ENCODE data around the gene FAM124A.
A peak's percentile ranks its signal among the peaks of the same experiment; 100 is the strongest.

Gene FAM124A

DNA sequence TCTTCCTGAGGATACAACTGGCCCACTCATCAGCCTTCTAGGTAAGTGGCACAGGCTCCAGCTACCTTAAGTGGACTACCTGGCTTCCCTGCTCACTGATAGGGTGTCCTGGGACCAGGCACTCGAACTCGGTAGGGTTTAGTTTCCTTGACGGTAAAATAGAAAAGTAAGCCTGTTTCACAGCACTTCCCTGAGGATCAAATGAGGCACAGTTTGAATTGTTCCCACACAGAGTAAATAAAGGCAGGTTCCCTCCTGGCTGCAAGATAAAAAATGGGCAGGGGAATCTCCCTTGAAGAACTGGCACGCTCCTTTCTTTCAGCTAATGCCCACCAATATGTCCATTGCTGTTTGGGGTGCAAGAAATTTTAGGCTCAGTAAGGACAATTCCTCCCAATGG lies 1.1 kb upstream of the FAM124A start:
- DNase-seq (ENCODE audit: low spot score): no peak

DNA sequence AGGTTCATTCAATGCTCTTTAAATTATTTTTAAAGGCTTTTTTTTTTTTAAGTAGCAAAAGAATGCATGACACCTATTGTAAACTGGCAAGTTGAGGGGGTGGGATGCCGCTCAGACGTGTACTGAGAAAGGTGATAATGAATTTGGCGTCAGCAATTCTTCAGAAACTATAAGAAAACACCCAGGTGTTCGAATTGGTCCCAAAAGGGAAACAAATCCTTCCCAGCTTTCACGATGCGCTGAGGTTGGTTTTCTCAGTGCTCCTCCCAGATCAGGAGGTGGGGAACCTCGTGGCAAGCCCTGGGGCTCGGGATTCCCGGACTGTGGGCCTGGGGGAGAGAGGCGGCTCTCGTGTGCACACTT lies 543 bp upstream of the FAM124A start:
- DNase-seq (ENCODE audit: low spot score): peak; percentile 26

DNA sequence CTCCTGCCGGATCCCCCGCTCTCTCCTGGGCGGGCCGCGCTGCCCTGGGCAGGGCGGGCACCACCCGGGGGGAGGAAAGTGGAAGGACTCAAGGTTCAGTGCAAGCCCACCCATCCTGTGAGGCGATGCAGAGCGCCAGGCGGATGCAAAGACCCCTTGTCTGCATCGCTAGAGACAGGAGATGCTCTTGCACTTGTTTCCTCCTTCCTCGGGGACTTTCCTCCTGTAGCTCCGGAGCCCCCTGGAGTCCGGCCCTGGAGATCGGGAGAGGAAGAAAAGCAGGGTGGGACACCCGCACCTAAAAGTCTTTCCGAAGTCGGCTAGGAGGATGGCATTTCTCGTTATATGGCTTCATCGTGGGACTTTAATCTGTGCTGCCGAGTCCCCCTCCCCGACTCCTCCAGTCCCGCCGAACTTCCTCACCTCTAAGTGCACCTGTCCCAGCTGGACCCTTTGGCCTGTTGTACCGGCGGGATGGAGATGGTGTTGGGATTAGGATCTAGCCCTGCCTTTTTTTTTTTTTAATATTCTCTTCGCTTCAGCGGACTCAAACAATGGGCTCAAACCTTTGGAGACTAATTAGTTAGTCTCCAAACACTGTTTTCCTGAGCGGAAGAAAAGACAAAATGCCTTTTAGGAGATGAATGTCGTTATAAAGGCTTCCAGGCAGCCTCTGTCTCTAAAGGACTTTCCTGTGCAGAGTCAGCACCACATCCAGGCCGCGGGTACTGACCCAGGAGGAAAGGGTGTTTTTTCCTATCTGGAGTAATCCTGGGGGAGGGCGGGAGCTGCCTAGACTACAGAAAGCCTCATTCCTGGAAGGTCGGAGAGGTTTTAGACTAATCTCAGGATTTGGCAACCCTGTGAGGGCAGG lies 725 bp downstream of the FAM124A start:
- no peak for DNase-seq (ENCODE audit: low spot score)

DNA sequence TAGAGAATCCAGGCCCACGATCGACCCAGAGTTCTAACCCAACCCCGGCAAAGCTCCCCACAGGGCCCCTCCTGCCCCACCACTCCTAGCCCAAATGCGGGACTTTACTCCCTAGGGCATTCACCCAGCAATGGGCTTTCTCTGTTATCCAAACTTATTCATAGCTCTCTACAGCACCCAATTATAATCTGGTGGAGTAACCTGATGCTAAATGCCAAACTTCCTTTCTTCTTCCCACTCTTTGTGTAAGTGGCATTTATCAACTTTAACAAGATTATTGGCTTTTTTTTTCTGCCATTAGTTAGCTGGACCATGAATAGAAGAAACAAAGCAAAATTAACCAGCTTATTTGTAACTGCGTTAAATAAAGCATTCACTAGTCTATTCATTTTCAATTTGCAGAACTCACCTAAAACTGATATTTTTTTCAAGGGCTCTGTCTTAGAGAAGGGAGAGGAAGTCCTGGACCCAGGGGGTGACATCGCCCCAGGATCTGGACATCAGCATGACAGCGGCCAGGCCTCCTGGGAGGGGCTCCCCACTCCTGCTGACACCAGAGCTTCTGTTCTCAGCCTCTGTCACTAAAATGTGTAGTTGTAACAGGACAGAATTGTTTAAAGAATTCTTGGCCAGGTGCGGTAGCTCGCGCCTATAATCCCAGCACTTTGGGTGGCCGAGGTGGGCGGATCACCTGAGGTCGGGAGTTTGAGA lies 1.5 kb downstream of the FAM124A start:
- DNase-seq (ENCODE audit: low spot score): no peak

DNA sequence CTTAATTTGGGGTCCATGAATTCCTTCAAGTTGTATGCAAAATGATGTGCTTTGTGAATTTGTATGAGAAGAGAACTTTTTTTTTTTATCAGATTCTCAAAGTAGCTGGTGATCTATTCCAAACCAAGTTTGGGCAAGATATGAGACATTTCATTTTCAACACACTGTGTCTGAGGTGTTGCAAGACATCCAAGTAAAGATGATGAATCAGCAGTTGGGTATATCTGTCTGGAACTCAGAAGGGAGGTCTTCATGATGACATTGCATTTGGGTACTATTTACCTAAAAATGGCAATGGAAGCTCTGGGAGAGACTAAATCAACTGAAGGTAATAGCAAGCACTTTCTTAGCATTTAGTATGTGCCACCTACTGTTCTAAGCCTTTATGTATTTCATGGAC lies 2.8 kb downstream of the FAM124A start:
- DNase-seq (ENCODE audit: low spot score): no peak

DNA sequence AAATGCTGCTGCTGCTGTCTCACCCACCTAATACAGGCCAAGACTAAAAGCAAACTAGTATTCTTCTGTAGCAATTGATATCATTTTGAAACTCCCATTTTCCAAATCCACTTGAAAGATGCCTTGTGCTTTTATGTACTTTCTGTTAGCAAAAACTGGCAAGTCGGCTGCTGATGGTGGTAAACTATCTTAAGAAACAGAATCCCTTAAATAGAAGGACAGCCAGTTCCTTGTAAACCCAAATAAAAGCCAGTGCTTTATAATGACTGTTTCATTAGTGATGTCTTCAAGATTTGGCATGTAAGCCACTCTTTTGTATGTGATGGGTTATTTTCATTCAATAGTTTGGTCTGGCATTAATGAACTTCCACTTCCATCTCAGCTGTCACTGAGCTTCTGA lies 5.2 kb downstream of the FAM124A start:
- DNase-seq (ENCODE audit: low spot score): no peak

DNA sequence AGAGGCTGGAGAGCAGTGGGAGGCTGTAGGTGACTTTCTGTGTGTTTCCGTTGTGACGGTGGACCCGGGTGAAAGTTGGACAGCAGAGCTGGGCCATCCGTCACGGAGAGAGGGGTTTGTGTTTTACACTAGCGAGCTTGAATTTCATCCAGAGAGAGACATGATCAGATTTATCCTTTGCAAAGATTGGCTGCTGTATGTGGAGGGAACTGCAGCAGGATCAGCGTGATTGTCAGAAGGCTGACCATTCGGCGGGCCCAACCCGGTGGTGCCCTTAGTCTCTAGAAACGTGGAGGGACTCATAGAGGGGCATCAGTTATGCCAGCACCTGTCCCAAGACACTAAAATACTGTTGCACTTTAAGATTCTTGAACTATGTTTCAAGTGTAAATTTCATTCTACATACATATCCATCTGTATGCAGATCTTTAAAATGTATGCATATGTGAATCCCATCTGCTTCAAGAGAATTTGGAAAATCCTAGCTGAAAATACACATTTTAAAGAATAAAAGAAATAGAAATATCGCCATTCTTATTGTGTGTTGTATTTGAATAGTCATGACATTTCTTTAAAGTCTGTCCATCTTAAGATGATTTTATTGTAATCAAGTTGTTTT lies 7.0 kb downstream of the FAM124A start:
- no peak for DNase-seq (ENCODE audit: low spot score)

DNA sequence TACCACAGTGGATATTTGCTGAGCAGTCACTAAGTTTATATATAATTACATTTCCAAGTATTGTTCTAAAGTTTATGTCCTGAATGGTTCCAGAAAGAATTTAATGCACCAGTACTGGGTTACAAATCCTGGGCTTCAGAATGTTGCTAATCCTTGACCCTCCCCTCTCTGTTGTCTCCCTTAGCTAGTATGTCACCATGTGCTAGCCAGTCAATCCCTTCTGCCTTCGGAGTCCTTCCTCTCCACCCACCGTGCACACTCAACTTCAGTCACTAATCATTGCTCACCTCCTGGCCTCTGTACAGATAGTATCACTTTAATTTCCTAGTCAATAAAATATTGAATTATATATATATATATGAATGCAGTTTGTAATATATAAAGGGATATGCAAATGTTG lies 7.5 kb downstream of the FAM124A start:
- no peak for DNase-seq (ENCODE audit: low spot score)

DNA sequence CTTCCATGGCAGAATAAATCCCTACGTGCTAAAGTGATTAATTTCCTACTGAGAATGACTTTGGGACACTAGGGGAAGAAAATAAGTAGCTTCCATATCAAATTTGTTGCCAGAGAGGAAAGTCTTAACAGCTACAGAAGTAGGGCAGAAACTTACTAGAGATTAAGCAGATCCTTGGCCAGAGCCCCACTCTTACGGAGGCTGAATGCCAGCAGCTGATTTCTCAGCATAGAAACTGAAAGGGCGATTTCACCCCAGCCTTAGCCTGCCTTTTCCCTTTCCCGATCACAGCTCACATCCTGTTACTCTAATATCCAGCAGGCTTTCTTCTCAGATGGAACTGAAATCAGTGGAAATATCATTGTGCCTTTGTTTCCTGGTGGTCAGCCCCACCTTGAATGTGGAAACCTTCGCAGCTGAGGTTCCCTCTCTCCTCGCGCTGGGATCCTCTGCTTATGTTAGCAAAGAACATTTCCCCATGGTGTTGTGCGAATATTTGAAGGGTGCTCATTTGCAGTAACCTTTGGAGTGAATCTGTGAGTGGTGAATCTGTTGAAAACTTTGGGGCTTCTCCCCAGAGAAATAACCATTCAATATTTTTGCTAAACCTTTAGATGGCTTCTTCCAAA lies 8.4 kb downstream of the FAM124A start:
- DNase-seq (ENCODE audit: low spot score): peak; percentile 65

DNA sequence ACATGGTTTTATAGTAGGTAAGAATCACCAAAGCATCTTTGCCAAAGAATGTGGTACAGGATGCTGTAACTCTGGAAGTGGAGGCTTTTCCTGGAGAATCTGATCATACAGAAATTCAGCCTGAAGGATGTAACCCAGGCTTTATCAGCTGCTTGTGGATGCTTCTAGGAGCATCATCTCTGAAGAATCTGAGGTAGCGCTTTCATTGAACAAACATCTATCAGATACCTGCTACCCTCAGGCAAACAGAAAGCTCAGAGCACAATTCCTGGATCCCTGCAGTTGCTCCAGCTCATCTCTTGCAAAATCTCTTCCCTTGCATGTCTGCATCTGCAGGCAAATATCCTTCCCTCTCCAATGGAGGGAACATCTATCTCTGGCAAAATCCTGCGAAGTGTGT lies 9.3 kb downstream of the FAM124A start:
- no peak for DNase-seq (ENCODE audit: low spot score)

DNA sequence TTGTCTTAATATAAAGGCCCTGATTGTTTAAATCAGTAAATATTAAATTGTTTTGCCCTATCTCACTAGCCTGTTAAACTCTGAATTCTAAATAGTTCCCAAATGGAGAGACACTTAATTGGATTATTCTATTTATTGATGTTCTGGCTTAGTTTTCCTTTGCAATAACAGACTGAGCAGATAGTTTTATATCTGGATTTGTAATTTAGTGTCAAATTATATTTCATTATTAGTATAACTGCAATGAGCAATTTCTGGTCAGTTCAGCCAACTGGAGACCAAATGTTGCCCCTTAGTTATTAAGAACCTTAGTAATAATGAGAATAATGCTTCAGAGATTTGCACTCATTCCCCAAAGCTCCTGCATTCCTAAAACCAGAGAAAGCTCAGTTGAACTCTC lies 10.1 kb downstream of the FAM124A start:
- DNase-seq (ENCODE audit: low spot score): no peak

DNA sequence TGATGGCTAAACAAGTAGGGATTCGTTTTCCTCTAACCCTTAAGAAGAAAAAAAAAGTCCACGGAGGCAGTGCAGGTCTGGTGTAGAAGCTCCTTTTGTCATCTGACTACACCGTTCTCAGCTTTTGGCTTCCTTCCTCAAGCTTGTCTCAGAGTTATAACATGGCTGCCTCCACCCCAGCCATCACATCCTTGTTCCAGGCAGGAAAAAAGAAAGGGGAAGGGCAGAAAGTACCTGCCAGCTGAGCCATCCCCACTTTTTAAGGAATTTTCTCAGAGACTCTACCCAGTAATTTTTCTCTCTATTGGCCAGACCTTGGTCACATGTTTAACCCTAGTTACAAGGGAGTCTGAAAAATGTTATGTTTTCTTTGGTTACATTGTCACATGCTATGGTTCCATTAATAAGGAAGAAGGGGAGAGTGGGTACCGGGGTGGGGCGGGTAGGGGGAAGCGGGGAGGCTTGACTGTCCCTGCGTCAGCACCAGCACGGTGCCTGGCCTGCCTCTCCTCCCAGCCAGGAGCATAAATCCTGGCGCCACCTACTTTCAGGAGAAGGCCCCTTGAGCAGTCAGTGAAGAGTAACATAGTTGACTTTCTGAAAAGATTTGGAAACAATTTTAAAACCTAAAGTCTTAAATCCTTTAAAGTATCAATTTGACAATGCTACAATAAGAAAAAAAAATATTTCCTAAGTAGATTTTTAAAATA lies 11.1 kb downstream of the FAM124A start:
- DNase-seq (ENCODE audit: low spot score): no peak

DNA sequence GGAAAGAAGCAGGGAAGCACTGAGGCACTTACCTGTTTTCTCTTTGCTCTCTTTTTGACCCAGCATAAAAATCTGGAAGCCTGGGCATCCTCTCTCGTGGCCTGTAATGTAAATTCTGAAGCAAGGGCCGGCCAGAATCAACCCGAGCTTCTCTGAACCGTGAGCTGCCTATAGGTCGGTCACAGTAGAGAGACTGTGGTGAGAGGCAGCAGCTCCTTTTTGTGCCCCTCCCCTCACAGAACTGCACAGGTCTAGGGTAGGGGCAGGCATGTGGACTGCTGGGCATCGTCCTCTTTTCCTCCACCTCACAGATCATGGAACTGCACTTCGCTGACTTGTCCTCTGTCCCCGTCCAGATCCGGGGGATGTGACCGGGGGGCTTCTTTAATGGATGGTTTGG lies 12.5 kb downstream of the FAM124A start:
- no peak for DNase-seq (ENCODE audit: low spot score)

DNA sequence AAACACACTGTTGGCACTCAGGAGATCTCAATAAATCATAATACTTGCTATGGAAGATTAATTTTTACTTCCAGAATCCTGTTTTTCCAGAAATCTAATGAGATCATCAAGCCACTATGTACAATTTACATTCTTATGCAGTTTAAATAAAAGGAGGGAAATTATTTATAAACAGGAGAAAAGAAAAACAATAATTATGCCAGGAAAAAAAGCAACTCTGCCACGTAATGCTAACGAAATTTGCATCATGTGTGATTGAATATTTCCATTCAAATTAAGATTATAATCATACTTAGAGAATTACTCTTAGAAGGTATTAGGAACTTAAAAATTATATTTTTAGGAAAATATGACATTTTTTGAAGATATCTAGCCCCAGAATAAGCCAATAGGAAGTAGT lies 13.0 kb downstream of the FAM124A start:
- no peak for DNase-seq (ENCODE audit: low spot score)

DNA sequence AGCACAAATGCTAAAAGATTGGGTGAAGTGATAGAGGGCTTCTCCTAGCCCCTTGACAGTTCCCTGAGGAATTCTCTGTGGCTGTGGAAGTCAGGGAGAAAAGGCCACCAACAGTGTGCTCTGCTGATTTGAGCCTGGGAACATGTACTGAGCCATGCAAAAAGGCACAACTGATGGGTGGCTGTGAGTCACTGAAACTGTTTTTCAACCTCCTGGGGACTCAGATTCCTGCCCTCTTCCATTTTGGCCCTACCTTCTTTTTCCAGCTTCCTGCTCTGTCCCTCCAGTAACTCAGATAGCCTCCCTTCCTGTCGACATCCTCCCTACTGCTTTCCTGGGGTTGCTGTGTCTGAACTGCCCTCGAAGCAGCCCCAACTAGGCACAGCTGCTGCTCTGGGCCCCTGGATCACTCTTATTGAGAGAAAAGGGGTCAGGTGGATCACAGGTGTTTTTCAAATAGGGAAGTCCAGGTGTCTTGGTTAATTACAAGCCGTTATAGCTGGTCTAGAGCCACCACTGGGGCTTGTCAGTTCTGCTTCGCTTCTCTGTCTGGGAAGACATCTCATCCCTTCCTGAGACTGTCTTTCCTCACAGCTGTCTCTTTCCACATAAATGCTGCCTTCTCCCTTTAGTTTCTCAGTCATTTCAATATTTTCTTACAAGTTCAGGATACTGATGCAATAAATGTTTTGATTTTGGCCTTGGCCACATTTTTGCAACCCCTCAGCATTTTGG lies 13.7 kb downstream of the FAM124A start:
- DNase-seq (ENCODE audit: low spot score): no peak

DNA sequence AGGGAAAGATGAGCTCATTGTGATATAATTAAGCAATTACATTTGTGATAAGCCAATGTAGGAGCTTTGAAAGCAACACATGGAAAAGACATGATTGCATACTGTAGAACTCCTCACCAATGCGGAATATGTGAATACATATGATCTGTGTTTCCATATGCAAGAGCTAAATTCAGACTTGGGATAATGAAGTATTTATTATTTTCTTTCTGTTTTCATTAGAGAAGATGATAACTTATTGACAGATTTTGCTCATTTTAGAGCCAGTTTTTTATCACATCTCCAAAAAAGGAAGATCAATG lies 14.2 kb downstream of the FAM124A start:
- no peak for DNase-seq (ENCODE audit: low spot score)

DNA sequence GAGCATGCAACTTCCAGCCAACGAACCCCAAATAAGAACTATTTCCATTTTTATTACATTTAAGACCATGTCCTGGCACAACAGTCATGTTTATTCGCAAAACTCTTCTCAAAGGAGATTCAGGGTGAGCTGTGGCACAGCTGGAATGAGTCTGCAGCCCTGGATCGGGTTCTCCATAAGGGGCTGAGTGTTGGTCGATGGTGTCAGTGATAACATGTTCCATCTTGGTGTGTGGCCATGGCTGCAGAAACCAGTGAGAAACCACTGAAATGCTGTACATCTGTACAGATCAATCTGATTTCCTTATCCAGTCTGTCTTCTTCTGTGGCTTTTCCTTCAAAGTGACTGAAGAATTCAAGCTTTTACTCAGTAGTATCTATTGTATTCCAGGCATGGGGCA lies 15.2 kb downstream of the FAM124A start:
- no peak for DNase-seq (ENCODE audit: low spot score)

DNA sequence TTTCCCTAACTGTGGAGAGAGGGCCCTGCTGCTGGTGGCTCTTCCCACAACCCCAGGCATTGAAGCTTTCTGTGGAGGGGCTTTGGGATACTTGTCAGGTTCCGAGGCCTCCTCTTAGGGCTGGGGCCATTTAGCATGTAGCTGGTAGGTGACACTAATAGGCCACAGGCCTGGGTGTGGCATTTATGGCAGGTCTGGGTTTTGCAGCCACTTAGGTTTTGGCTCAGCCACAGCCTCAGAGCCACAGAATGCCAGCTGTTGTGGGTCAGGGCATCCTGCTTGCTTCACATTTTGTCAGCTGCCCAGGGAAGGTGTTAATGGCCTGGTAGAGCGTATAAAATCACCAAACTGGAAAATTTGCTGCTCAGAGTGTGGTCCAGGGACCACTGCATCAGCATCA lies 15.7 kb downstream of the FAM124A start:
- DNase-seq (ENCODE audit: low spot score): no peak

DNA sequence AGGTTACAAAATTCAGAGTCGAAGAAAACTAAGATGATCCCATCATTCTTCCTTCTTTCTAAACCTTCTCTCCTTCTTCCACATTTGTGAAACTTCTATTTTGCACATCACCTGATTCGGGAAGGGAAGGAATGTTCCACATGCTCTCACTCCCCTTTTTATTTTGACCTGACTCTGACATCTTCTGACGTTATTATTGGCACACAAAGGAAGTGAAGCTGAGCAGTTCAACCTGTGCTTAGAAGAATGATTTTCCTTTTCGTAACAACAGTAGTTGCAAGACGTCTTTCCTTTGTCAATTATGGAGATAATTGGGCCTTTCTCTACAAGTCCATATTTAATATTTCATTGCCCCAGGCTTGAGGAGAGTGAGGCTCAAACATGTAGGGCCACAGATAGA lies 18.0 kb downstream of the FAM124A start:
- DNase-seq (ENCODE audit: low spot score): no peak

DNA sequence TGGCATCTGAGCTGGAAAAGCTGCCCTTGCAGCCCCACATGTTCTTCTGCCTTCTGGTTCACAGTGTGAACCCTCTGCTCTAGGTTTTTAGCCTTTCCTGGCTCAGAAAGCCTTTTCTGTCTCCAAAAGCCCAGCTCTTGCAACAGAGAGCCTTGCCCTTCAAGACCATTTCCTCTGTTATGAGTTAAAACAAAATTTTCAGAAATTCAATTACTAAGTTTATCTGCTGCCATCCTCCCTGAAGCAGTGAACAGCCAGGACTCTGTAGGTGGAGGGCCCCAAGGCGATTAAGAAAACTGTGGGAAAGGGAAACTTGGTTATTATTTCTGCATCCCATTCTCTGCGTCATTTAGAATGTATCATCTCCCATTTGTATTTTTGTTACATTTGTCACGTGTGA lies 18.8 kb downstream of the FAM124A start:
- no peak for DNase-seq (ENCODE audit: low spot score)

DNA sequence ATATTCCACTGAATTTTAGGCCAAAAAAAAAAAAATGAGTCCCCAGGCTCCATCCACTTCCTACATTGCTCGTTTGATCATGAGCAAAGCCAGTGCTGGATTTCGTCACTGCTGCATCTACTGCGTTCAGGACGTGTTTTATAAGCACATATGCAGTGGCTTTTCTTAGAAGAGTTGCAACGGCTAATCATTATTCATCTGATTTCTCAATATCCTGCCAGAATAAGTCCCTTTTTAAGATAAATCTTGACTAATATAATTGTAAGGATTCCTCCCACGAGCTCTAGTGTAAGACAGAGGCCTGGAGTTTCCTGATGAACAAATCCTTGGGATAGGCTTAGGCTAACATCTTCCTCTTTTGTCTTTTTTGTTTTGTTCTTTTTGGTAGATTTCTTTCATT lies 19.5 kb downstream of the FAM124A start:
- DNase-seq (ENCODE audit: low spot score): no peak

DNA sequence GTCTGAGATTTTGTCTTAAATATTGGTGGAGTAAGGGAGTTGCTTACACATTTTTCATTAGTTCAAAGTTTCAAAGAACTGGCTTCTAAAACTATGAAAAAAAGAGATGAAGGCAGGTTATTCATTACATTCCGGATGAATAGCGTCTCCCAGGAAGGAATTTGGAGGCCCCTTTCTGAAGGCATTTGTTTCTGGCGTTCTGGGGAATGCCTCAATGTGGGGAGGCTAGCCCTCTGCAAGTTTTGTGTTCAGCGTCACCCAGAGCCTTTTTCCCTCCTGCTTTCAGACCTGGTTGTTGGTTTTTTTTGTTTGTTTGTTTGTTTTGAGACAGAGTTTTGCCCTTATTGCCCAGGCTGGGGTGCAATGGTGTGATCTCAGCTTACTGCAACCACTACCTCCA lies 21.0 kb downstream of the FAM124A start:
- DNase-seq (ENCODE audit: low spot score): no peak

Data from AG08396 (cell line).